SK-N-MC (cell line): Measurements from ENCODE around the gene CKLF.
"Not testable (repeated sequence)": the region's sequence is repeated elsewhere in the genome, so short reads cannot be mapped to it uniquely, and the experiment has no call there.

Source experiments
- DNase-seq: peaks from one replicate; pipeline ENCODE4 v3.0.0-alpha.2; 2011; ENCODE audit warnings: low read depth, low spot score
- H3K27ac ChIP-seq: fragments of 200-600 bp; sonication (generic); 2 replicates; pipeline ENCODE4 v1.5.1; 2016; ENCODE audit warnings: mixed run types
- H3K36me3 ChIP-seq: fragments of 200-600 bp; sonication (generic); 2 replicates; pipeline ENCODE4 v1.6.1; 2017; ENCODE audit warnings: antibody characterized with exemption, low read length, mixed read lengths; ENCODE audit not compliant: insufficient read depth
- H3K4me3 ChIP-seq: fragments of 200-600 bp; sonication (generic); 2 replicates; pipeline ENCODE4 v1.5.1; 2016
- H3K9ac ChIP-seq: fragments of 200-600 bp; sonication (generic); 2 replicates; pipeline ENCODE4 v1.8.0; 2017; ENCODE audit warnings: mixed run types, mixed read lengths; ENCODE audit not compliant: insufficient read length
- H3K9me3 ChIP-seq: fragments of 200-600 bp; sonication (generic); 2 replicates; pipeline ENCODE4 v1.6.1; 2017; ENCODE audit warnings: low read depth, mild to moderate bottlenecking, antibody characterized with exemption, low read length, moderate library complexity, mixed read lengths
- EZH2 ChIP-seq: fragments of 200-600 bp; sonication (generic); IDR thresholded peaks from one replicate; pipeline ENCODE4 v1.6.1; 2017; ENCODE audit warnings: antibody characterized with exemption
- FOXP2 ChIP-seq: optimal IDR thresholded peaks from 2 replicates; pipeline ENCODE3; 2011; ENCODE audit warnings: mild to moderate bottlenecking, moderate library complexity; ENCODE audit not compliant: insufficient read depth; ENCODE audit errors: extremely low read length, control extremely low read depth
- POLR2AphosphoS5 ChIP-seq: IDR thresholded peaks from 2 replicates; pipeline ENCODE4 v1.6.1; 2012; ENCODE audit warnings: mild to moderate bottlenecking, low read depth, low read length, borderline replicate concordance

Gene CKLF

GRCh38 chr16:66510711-66511601, 41.4 kb upstream of the CKLF start:
- H3K36me3 ChIP-seq: no peaks in the 10 kb centered on the region
- TF ChIP-seq POLR2AphosphoS5: peak; percentile 43; the same call in 1 of the 2 replicates
- no peak for TF ChIP-seq FOXP2
- peak overlapping the region; percentile 41 for H3K9ac ChIP-seq
- H3K27ac ChIP-seq: peak overlapping the region; percentile 91
- H3K9me3 ChIP-seq: no peaks in the 10 kb centered on the region
- DNase-seq: no peak
- H3K4me3 ChIP-seq: peak overlapping the region; percentile 58

GRCh38 chr16:66511602-66512271, 40.6 kb upstream of the CKLF start:
- H3K27ac ChIP-seq: peak overlapping the region; percentile 91; the same call in 1 of the 2 replicates
- H3K4me3 ChIP-seq: peak overlapping the region; percentile 25; the same call in 1 of the 2 replicates
- no peaks in the 10 kb centered on the region for H3K36me3 ChIP-seq
- no peak overlapping the region for H3K9ac ChIP-seq
- H3K9me3 ChIP-seq: no peaks in the 10 kb centered on the region
- TF ChIP-seq POLR2AphosphoS5 (no peak), EZH2 (no peak), FOXP2 (no peak)
- no peak for DNase-seq

- no peak overlapping the region for H3K27ac ChIP-seq
- H3K9ac ChIP-seq: no peak overlapping the region
- DNase-seq: no peak
- no peaks in the 10 kb centered on the region for H3K36me3 ChIP-seq
- H3K4me3 ChIP-seq: no peak overlapping the region
- no peaks in the 10 kb centered on the region for H3K9me3 ChIP-seq
- TF ChIP-seq POLR2AphosphoS5 (no peak), EZH2 (no peak), FOXP2 (no peak)
Observed at GRCh38 chr16:66512272-66513110, 39.9 kb upstream of the CKLF start.

GRCh38 chr16:66513111-66513723, 39.2 kb upstream of the CKLF start:
- Histone ChIP-seq H3K9ac (no peak overlapping the region), H3K9me3 (no peaks in the 10 kb centered on the region), H3K36me3 (no peaks in the 10 kb centered on the region), H3K4me3 (no peak overlapping the region), H3K27ac (no peak overlapping the region)
- no peak for DNase-seq
- TF ChIP-seq EZH2 (no peak), POLR2AphosphoS5 (no peak), FOXP2 (no peak)

- not testable (repeated sequence) for H3K36me3 ChIP-seq, DNase-seq, H3K9ac ChIP-seq, H3K4me3 ChIP-seq, H3K9me3 ChIP-seq, H3K27ac ChIP-seq
Observed at GRCh38 chr16:66514391-66514790, 38.0 kb upstream of the CKLF start.

- not testable (repeated sequence) for H3K9ac ChIP-seq
Observed at GRCh38 chr16:66514980-66515595, 37.3 kb upstream of the CKLF start.

GRCh38 chr16:66515596-66516508, 36.5 kb upstream of the CKLF start:
- no peak for DNase-seq
- no peaks in the 10 kb centered on the region for H3K36me3 ChIP-seq
- TF ChIP-seq EZH2: no peak
- no peak for TF ChIP-seq FOXP2
- no peak for TF ChIP-seq POLR2AphosphoS5
- H3K4me3 ChIP-seq: no peak overlapping the region
- H3K27ac ChIP-seq: no peak overlapping the region
- no peak overlapping the region for H3K9ac ChIP-seq
- no peaks in the 10 kb centered on the region for H3K9me3 ChIP-seq

More at GRCh38 chr16:66514980-66515595, 37.3 kb upstream of the CKLF start:
- H3K36me3 ChIP-seq, H3K9me3 ChIP-seq, H3K27ac ChIP-seq, H3K4me3 ChIP-seq, DNase-seq: not testable (repeated sequence)
